MM.1S (cell line): Measurements from ENCODE around the gene CAST.

Experiments
- DNase-seq: peaks from one replicate; pipeline ENCODE4 v3.0.0-alpha.2; 2015
- H2AFZ ChIP-seq: fragments of 300-600 bp; sonication (generic); 2 replicates; pipeline ENCODE4 v1.6.0; 2016; ENCODE audit warnings: antibody characterized with exemption, low read length
- H3F3A ChIP-seq: fragments of 300-600 bp; sonication (generic); 2 replicates; pipeline ENCODE4 v1.6.1; 2016; ENCODE audit warnings: mild to moderate bottlenecking, antibody characterized with exemption, low read length, moderate library complexity, mixed read lengths; ENCODE audit not compliant: insufficient read depth
- H3K27ac ChIP-seq: fragments of 300-600 bp; sonication (generic); 2 replicates; pipeline ENCODE4 v1.5.1; 2016; ENCODE audit warnings: mild to moderate bottlenecking, low read length
- H3K27me3 ChIP-seq: fragments of 300-600 bp; sonication (generic); replicated peaks from 2 replicates; pipeline ENCODE4 v1.6.0; 2016; ENCODE audit warnings: low read length; ENCODE audit not compliant: insufficient read depth
- H3K36me3 ChIP-seq: fragments of 300-600 bp; sonication (generic); replicated peaks from 2 replicates; pipeline ENCODE4 v1.6.1; 2016; ENCODE audit warnings: mild to moderate bottlenecking, low read length, mixed read lengths; ENCODE audit not compliant: insufficient read depth
- H3K4me1 ChIP-seq: fragments of 300-600 bp; sonication (generic); 2 replicates; pipeline ENCODE4 v1.6.1; 2016; ENCODE audit warnings: low read length, mixed read lengths
- H3K4me2 ChIP-seq: fragments of 300-600 bp; sonication (generic); 2 replicates; pipeline ENCODE4 v1.6.0; 2016; ENCODE audit warnings: low read depth, low read length
- H3K4me3 ChIP-seq: fragments of 300-600 bp; sonication (generic); 2 replicates; pipeline ENCODE4 v1.5.1; 2016; ENCODE audit warnings: low read length, mixed read lengths
- H3K79me2 ChIP-seq: fragments of 300-600 bp; sonication (generic); 2 replicates; pipeline ENCODE4 v1.6.1; 2016; ENCODE audit warnings: mixed run types, low read length, mixed read lengths
- H3K9ac ChIP-seq: fragments of 300-600 bp; sonication (generic); 2 replicates; pipeline ENCODE4 v1.6.1; 2016; ENCODE audit warnings: low read length, mixed read lengths
- H3K9me2 ChIP-seq: fragments of 300-600 bp; sonication (generic); replicated peaks from 2 replicates; pipeline ENCODE4 v1.6.1; 2016; ENCODE audit warnings: mild to moderate bottlenecking, low read length, mixed read lengths; ENCODE audit not compliant: insufficient read depth
- H3K9me3 ChIP-seq: fragments of 300-600 bp; sonication (generic); replicated peaks from 2 replicates; pipeline ENCODE4 v1.6.1; 2016; ENCODE audit warnings: mild to moderate bottlenecking, low read length, mixed read lengths; ENCODE audit not compliant: insufficient read depth
- H4K20me1 ChIP-seq: fragments of 300-600 bp; sonication (generic); 2 replicates; pipeline ENCODE4 v1.6.1; 2016; ENCODE audit warnings: mild to moderate bottlenecking, low read length, moderate library complexity, mixed read lengths; ENCODE audit not compliant: insufficient read depth
- EZH2 ChIP-seq: fragments of 300-600 bp; sonication (generic); optimal IDR thresholded peaks from 2 replicates; pipeline ENCODE3; 2017; ENCODE audit warnings: low read depth, mild to moderate bottlenecking, antibody characterized with exemption, low read length, mixed read lengths
- EZH2phosphoT487 ChIP-seq: fragments of 300-600 bp; sonication (generic); IDR thresholded peaks from 2 replicates; pipeline ENCODE4 v1.6.1; 2018; ENCODE audit warnings: antibody characterized with exemption, low read length
- TF ChIP-seq, protein P1 (sequence below): fragments of 300-600 bp; sonication (generic); IDR thresholded peaks from 2 replicates; pipeline ENCODE4 v1.5.1; 2016; ENCODE audit warnings: antibody characterized with exemption, low read length, mixed read lengths

CAST gene

DNA sequence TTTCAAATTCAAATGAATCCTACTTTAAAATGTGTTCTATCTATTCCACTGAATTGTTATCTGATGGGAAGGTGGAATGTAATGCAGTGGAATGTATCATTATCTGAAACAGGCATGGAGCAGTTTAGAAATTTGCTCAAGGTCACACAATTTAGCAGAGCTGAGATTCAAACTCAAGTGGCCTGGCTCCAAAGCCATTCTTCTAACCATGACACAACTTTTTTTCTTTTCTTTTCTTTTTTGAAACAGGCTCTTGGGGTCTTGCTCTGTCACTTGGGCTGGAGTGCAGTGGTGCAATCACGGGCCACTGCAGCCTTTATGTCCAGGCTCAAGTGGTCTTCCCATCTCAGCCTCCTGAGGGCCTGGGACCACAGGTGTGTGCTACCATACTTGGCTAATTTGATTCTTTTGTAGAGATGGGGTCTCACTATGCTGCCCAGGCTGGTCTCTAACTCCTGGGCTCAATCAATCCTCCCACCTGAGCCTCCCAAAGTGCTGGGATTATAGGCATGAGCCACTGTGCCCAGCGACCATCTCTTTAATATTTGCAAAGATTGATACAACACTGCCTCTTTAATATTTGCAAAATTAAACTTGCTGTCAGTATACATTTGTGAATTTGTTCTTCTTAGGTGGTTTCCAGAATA is 50.0 kb downstream of the CAST start:
- H3K9me3 ChIP-seq: no peaks in the 10 kb centered on the region
- no peaks in the 10 kb centered on the region for H3F3A ChIP-seq
- no peaks in the 10 kb centered on the region; the same call in 1 of the 2 replicates for H3K4me1 ChIP-seq
- no peak for DNase-seq
- H3K27ac ChIP-seq: no peak overlapping the region
- no peaks in the 10 kb centered on the region for H4K20me1 ChIP-seq
- H2AFZ ChIP-seq: no peak overlapping the region
- no peaks in the 10 kb centered on the region for H3K9me2 ChIP-seq
- H3K9ac ChIP-seq: no peak overlapping the region
- no peaks in the 10 kb centered on the region for H3K27me3 ChIP-seq
- H3K79me2 ChIP-seq: peaks cover 8% of the 10 kb centered on the region; the same call in 1 of the 2 replicates
- H3K36me3 ChIP-seq: no peaks in the 10 kb centered on the region
- TF ChIP-seq EZH2 (no peak), EZH2phosphoT487 (no peak)
- TF ChIP-seq, protein P1, sequence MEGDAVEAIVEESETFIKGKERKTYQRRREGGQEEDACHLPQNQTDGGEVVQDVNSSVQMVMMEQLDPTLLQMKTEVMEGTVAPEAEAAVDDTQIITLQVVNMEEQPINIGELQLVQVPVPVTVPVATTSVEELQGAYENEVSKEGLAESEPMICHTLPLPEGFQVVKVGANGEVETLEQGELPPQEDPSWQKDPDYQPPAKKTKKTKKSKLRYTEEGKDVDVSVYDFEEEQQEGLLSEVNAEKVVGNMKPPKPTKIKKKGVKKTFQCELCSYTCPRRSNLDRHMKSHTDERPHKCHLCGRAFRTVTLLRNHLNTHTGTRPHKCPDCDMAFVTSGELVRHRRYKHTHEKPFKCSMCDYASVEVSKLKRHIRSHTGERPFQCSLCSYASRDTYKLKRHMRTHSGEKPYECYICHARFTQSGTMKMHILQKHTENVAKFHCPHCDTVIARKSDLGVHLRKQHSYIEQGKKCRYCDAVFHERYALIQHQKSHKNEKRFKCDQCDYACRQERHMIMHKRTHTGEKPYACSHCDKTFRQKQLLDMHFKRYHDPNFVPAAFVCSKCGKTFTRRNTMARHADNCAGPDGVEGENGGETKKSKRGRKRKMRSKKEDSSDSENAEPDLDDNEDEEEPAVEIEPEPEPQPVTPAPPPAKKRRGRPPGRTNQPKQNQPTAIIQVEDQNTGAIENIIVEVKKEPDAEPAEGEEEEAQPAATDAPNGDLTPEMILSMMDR: no peak
- no peak overlapping the region for H3K4me3 ChIP-seq
- H3K4me2 ChIP-seq: no peak overlapping the region

DNA sequence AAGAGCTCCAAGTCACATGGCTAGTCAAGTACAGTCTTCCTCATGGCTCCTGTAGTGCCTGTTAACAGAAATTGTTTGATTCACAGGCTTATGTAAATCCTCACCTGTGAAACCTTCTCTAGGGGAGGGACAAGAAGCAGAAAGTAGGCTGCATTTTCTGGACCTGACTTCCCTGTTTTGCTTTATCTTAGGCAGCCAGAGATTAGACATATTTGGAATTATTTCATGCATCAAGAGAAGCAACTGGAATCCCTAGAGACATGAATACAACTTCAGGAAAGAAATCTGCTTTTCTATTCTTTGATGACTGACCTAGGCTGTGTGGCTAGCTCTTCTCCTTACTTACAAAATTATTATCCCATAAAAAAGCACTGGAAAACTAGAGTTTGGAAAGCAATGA is 52.3 kb downstream of the CAST start:
- Histone ChIP-seq H3K36me3 (no peaks in the 10 kb centered on the region), H3K27me3 (no peaks in the 10 kb centered on the region), H3K79me2 (peaks cover 5% of the 10 kb centered on the region; the same call in 1 of the 2 replicates), H2AFZ (no peak overlapping the region), H3K4me3 (no peak overlapping the region), H3K4me2 (no peak overlapping the region), H3K4me1 (no peaks in the 10 kb centered on the region; the same call in 1 of the 2 replicates), H3K9me3 (no peaks in the 10 kb centered on the region), H3K27ac (no peak overlapping the region), H3F3A (no peaks in the 10 kb centered on the region), H4K20me1 (no peaks in the 10 kb centered on the region), H3K9ac (no peak overlapping the region), H3K9me2 (no peaks in the 10 kb centered on the region)
- DNase-seq: no peak
- no peak for TF ChIP-seq EZH2phosphoT487
- TF ChIP-seq, protein P1: no peak
- no peak for TF ChIP-seq EZH2

DNA sequence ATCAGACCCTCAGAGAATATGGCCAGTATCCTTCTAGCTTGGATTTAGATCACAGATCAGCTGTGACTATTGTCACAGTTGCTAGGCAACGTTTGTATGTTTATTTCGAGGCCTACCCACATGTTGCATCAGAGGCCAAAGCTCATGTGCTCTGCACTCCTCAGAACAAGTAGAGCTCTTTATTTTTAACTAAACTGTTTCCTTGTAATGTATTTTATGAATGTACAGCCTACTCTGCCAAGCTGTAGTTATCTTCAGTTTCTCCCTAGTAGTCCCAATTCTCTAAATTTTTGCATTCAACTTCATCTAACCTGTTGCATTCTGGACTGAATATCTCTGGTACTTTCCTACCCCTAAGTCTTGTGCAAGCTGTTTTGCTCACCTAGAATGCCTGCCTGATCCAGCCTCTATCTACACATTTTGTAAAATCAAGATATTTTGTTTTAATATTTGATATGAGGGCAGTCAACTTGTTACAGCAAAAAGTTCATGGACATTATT is 52.8 kb downstream of the CAST start:
- Histone ChIP-seq H3F3A (no peaks in the 10 kb centered on the region), H3K9me2 (no peaks in the 10 kb centered on the region), H3K36me3 (no peaks in the 10 kb centered on the region), H3K4me2 (no peak overlapping the region), H3K9ac (no peak overlapping the region), H4K20me1 (no peaks in the 10 kb centered on the region), H2AFZ (no peak overlapping the region), H3K27me3 (no peaks in the 10 kb centered on the region), H3K79me2 (0 out of 2 replicates have a peak, but pooled peaks cover under 1% of the 10 kb centered on the region), H3K4me3 (no peak overlapping the region), H3K4me1 (no peaks in the 10 kb centered on the region; the same call in 1 of the 2 replicates), H3K27ac (no peak overlapping the region), H3K9me3 (no peaks in the 10 kb centered on the region)
- no peak for DNase-seq
- TF ChIP-seq EZH2 (no peak), EZH2phosphoT487 (no peak)
- TF ChIP-seq, protein P1: no peak
